Gastrocnemius medialis (tissue), 4 donors: ENCODE data around the gene TRDN. TPM values are rescaled to one million over a fixed set of nuclear protein-coding genes. Genes with fewer than 3 reads are reported as not detected.

ENCODE experiments used
- ATAC-seq, 2 donors: fragments of 150-250 bp; one replicate each; pipeline ENCODE4 v1.9.1; 2016
- DNase-seq, 2 donors: peaks; one replicate each; pipeline ENCODE4 v3.0.0-alpha.2; 2019
- H3K27ac ChIP-seq, 4 donors: fragments of 200-600 bp; sonication (generic); 1 replicate in 1 of 4; 2 replicates in 3 of 4; pipeline ENCODE4 v1.5.1; 2016 to 2018; ENCODE audit warnings: mild to moderate bottlenecking in 2 of 4, moderate library complexity in 1 of 4
- H3K27me3 ChIP-seq, 3 donors: fragments of 200-600 bp; sonication (generic) in 2 of 3; 1 replicate in 1 of 3; 2 replicates in 2 of 3; pipeline versions ENCODE4 v1.5.1 to v1.6.0; 2016 to 2019; ENCODE audit warnings: mild to moderate bottlenecking in 1 of 3, moderate library complexity in 1 of 3
- H3K36me3 ChIP-seq, 2 donors: fragments of 200-600 bp; sonication (generic) in 1 of 2; one replicate each; pipeline ENCODE4 v1.5.1; 2017 to 2018
- H3K4me1 ChIP-seq, 2 donors: fragments of 200-600 bp; sonication (generic) in 1 of 2; one replicate each; pipeline ENCODE4 v1.5.1; 2016 to 2017; ENCODE audit warnings: mild to moderate bottlenecking in 2 of 2
- H3K4me3 ChIP-seq, 4 donors: fragments of 200-600 bp; sonication (generic) in 3 of 4; 1 replicate in 1 of 4; 2 replicates in 3 of 4; pipeline ENCODE4 v1.5.1; 2016 to 2019; ENCODE audit warnings: mild to moderate bottlenecking in 2 of 4
- H3K9me3 ChIP-seq, 3 donors: fragments of 200-600 bp; sonication (generic) in 2 of 3; 1 replicate in 1 of 3; 2 replicates in 2 of 3; pipeline ENCODE4 v1.5.1; 2016 to 2019
- CTCF ChIP-seq, 5 experiments: fragments of 450-650 bp in 3 of 5; fragments of 200-600 bp in 2 of 5; sonication (generic) in 2 of 5; IDR thresholded peaks in 4 of 5; conservative IDR thresholded peaks in 1 of 5; 1 replicate in 4 of 5; 2 replicates in 1 of 5; pipeline ENCODE4 v1.5.1; 2016 to 2019; ENCODE audit warnings: antibody characterized with exemption in 5 of 5, mild to moderate bottlenecking in 3 of 5, moderate library complexity in 3 of 5
- POLR2A ChIP-seq, 2 donors: fragments of 450-650 bp; IDR thresholded peaks; one replicate each; pipeline ENCODE4 v1.6.1; 2017; ENCODE audit warnings: antibody characterized with exemption in 2 of 2, mild to moderate bottlenecking in 2 of 2, moderate library complexity in 2 of 2
- in situ Hi-C, 4 donors: fragments of 200-750 bp; cut with MboI; loops; one replicate each; pipeline versions ENCODE4 v1.15.0 to v1.8.0; 2017; ENCODE audit warnings: low sequenced_read_pairs in 4 of 4
- intact Hi-C: fragments of 100-400 bp; cut with DNase I; formaldehyde crosslinking; loops from one replicate; pipeline ENCODE4 v1.15.1; 2023; ENCODE audit warnings: low total_unique reads
- total RNA-seq, 4 donors: library from RNA; depleted of rRNA; stranded (reverse); fragments of >200 nt; gene quantifications; one replicate each; pipeline versions ENCODE4 v1.1.0 to v1.2.3, GENCODE V29; 2016

TRDN gene
- total RNA-seq, 4 donors from 2014 or later, result 190 to 628 (median 296) TPM

- in situ Hi-C loops, result no loop called here
- Histone ChIP-seq H3K27ac (peak overlapping the region; percentile 74 to 86 (median 82)), H3K4me3 (no peak overlapping the region), H3K9me3 (no peaks in the 10 kb centered on the region), H3K27me3 (no peaks in the 10 kb centered on the region), H3K36me3 (no peaks in the 10 kb centered on the region), H3K4me1 (peaks cover 20 to 44% of the 10 kb centered on the region in 2 donors)
- DNase-seq (peak in 1 of 2 donors; percentile 67), ATAC-seq (peak; percentile 26 to 70)
- intact Hi-C loops, result no loop called here
- TF ChIP-seq POLR2A (IDR thresholded peaks at IDR 0.05) (no peak), CTCF (IDR thresholded peaks at IDR 0.05 in 4 of 5, conservative IDR thresholded peaks at IDR 0.05 in 1 of 5) (no peak)
Measured at GRCh38 chr6:123448306-123448884, 188.4 kb downstream of the TRDN start.

DNA sequence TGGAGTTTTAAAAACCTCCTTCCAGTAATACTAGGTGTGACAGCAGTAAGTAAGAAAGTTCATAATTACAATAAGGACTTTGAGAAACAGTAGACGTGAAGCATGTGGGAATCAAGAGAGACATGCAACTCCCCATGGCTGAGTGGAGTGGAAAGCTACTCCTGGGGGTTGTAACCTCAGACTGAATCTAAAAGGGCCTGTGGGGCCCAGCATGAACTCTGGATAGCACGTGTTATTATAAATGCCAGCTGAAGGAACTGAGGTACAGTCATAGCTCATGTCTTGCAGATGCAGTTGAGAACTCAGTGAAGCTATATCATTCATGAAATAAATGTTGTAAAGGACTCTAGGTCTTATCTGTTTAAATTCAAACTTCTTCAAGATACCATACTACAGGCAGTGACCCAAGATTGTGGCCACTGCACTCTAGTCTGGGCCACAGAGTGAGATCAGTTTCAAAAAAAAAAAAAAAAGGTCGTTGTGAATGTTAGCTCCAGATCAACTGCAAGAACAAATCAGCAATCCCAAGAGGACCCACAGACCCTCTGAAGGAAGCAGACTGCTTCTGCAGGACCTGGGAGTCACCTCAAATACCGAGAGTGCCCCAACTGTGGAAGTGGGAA lies 189.3 kb downstream of the TRDN start:
- Histone ChIP-seq H3K9me3 (no peaks in the 10 kb centered on the region), H3K27me3 (no peaks in the 10 kb centered on the region), H3K36me3 (no peaks in the 10 kb centered on the region), H3K27ac (peak overlapping the region; percentile 74 to 86 (median 82)), H3K4me1 (peaks cover 27 to 44% of the 10 kb centered on the region in 2 donors), H3K4me3 (no peak overlapping the region)
- TF ChIP-seq POLR2A (IDR thresholded peaks at IDR 0.05) (no peak), CTCF (IDR thresholded peaks at IDR 0.05 in 4 of 5, conservative IDR thresholded peaks at IDR 0.05 in 1 of 5) (no peak)
- intact Hi-C loops (no loop called here), in situ Hi-C loops (no loop called here)
- DNase-seq (no peak), ATAC-seq (peak; percentile 33 to 68)

- intact Hi-C loops (no loop called here), in situ Hi-C loops (no loop called here)
- Histone ChIP-seq H3K27me3 (no peaks in the 10 kb centered on the region), H3K9me3 (no peaks in the 10 kb centered on the region), H3K36me3 (no peaks in the 10 kb centered on the region), H3K4me3 (no peak overlapping the region), H3K27ac (peak overlapping the region; percentile 53 to 82 (median 68)), H3K4me1 (peaks cover 50 to 52% of the 10 kb centered on the region in 2 donors)
- TF ChIP-seq CTCF (IDR thresholded peaks at IDR 0.05 in 4 of 5, conservative IDR thresholded peaks at IDR 0.05 in 1 of 5), result no peak
- TF ChIP-seq POLR2A (IDR thresholded peaks at IDR 0.05), result no peak
- no peak for DNase-seq
- ATAC-seq, result peak in 1 of 2 donors; percentile 32
Measured at GRCh38 chr6:123439371-123439770, 197.4 kb downstream of the TRDN start.

- H3K27ac ChIP-seq, result peak overlapping the region; percentile 52 to 82 (median 72)
- intact Hi-C loops, result no loop called here
- no peaks in the 10 kb centered on the region for H3K27me3 ChIP-seq
- in situ Hi-C loops, result no loop called here
- TF ChIP-seq CTCF (IDR thresholded peaks at IDR 0.05 in 4 of 5, conservative IDR thresholded peaks at IDR 0.05 in 1 of 5) (no peak), POLR2A (IDR thresholded peaks at IDR 0.05) (no peak)
- no peaks in the 10 kb centered on the region for H3K36me3 ChIP-seq
- H3K4me1 ChIP-seq, result peaks cover 37 to 62% of the 10 kb centered on the region in 2 donors
- no peaks in the 10 kb centered on the region for H3K9me3 ChIP-seq
- no peak overlapping the region for H3K4me3 ChIP-seq
- peak; percentile 89 to 97 for ATAC-seq
- DNase-seq, result peak in 1 of 2 donors; percentile 19
Measured at GRCh38 chr6:123434186-123434585, 202.6 kb downstream of the TRDN start.
